COLO668 (cell line): ENCODE results near the gene MOGAT2.
"Not testable (repeated sequence)": the region's sequence is repeated elsewhere in the genome, so short reads cannot be mapped to it uniquely, and the experiment has no call there.

Source experiments
- DNase-seq: peaks from one replicate; lab custom pipeline; 2025; ENCODE audit not compliant: unreplicated experiment; lab: John Stamatoyannopoulos, UW

The MOGAT2 gene

GRCh38 chr11:75718419-75719339 lies 1.0 kb downstream of the MOGAT2 start:
- no peak for DNase-seq

GRCh38 chr11:75719340-75720239 lies 2.0 kb downstream of the MOGAT2 start:
- DNase-seq, result no peak

- no peak for DNase-seq
Measured at GRCh38 chr11:75720639-75721038, 3.0 kb downstream of the MOGAT2 start.

GRCh38 chr11:75721852-75722668 lies 4.4 kb downstream of the MOGAT2 start:
- no peak for DNase-seq

- DNase-seq, result no peak
Measured at GRCh38 chr11:75722669-75723042, 5.0 kb downstream of the MOGAT2 start.

- no peak for DNase-seq
Measured at GRCh38 chr11:75725547-75726320, 8.1 kb downstream of the MOGAT2 start.

- DNase-seq, result no peak
Measured at GRCh38 chr11:75728992-75729391, 11.4 kb downstream of the MOGAT2 start.

- DNase-seq, result no peak
Measured at GRCh38 chr11:75731095-75731494, 13.5 kb downstream of the MOGAT2 start.

- no peak for DNase-seq
Measured at GRCh38 chr11:75733071-75733430, 15.4 kb downstream of the MOGAT2 start.

- no peak for DNase-seq
Measured at GRCh38 chr11:75733431-75734107, 15.9 kb downstream of the MOGAT2 start.

- DNase-seq, result peak; percentile 18
Measured at GRCh38 chr11:75734491-75735180, 17.0 kb downstream of the MOGAT2 start.

GRCh38 chr11:75735181-75735845 lies 17.7 kb downstream of the MOGAT2 start:
- no peak for DNase-seq

- no peak for DNase-seq
Measured at GRCh38 chr11:75737314-75737713, 19.7 kb downstream of the MOGAT2 start.

GRCh38 chr11:75740681-75741080 lies 23.0 kb downstream of the MOGAT2 start:
- DNase-seq, result no peak

- not testable (repeated sequence) for DNase-seq
Measured at GRCh38 chr11:75743159-75743558, 25.5 kb downstream of the MOGAT2 start.

- no peak for DNase-seq
Measured at GRCh38 chr11:75743711-75744563, 26.3 kb downstream of the MOGAT2 start.

- DNase-seq, result no peak
Measured at GRCh38 chr11:75745807-75746206, 28.2 kb downstream of the MOGAT2 start.
